Endothelial cell of umbilical vein (primary cell): ENCODE results near the gene PPP1R9B.

Experiments used
- EZH2 ChIP-seq: IDR thresholded peaks from 2 replicates; pipeline ENCODE4 v1.6.1; 2012; ENCODE audit warnings: borderline replicate concordance, low read depth, mild to moderate bottlenecking, moderate library complexity, low read length, inconsistent platforms; ENCODE audit not compliant: severe bottlenecking
- TF ChIP-seq, protein P1 (sequence below), 2 donors: IDR thresholded peaks; 1 replicate in 1 of 2; 2 replicates in 1 of 2; pipeline ENCODE4 v1.5.1; 2011; ENCODE audit warnings: low read length in 2 of 2, mild to moderate bottlenecking in 2 of 2, moderate library complexity in 2 of 2, control low read depth in 1 of 2, inconsistent platforms in 1 of 2, low read depth in 1 of 2; ENCODE audit not compliant: insufficient read depth in 1 of 2; ENCODE audit errors: extremely low read depth in 1 of 2

DNA sequence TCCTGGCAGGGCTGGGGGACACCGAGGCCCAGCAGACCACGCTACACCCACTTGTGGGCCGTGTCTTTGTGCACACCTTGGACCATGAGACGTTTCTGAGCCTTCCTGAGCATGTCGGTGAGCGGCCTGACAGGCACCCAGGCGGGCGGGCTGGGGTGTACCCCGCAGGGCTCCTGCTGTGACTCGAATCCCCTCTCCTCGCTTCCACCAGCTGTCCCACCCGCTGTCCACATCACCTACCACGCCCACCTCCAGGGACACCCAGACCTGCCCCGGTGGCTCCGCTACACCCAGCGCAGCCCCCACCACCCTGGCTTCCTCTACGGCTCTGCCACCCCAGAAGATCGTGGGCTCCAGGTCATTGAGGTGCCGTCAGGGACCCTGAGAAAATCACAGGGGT lies 16.9 kb upstream of the PPP1R9B start:
- TF ChIP-seq EZH2, result no peak
- TF ChIP-seq, protein P1, sequence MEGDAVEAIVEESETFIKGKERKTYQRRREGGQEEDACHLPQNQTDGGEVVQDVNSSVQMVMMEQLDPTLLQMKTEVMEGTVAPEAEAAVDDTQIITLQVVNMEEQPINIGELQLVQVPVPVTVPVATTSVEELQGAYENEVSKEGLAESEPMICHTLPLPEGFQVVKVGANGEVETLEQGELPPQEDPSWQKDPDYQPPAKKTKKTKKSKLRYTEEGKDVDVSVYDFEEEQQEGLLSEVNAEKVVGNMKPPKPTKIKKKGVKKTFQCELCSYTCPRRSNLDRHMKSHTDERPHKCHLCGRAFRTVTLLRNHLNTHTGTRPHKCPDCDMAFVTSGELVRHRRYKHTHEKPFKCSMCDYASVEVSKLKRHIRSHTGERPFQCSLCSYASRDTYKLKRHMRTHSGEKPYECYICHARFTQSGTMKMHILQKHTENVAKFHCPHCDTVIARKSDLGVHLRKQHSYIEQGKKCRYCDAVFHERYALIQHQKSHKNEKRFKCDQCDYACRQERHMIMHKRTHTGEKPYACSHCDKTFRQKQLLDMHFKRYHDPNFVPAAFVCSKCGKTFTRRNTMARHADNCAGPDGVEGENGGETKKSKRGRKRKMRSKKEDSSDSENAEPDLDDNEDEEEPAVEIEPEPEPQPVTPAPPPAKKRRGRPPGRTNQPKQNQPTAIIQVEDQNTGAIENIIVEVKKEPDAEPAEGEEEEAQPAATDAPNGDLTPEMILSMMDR (IDR thresholded peaks at IDR 0.05; ENCODE audit: extremely low read depth in 1 of 2, insufficient read depth in 1 of 2, low read depth in 1 of 2, low read length in 2 of 2), result no peak
